H9 (cell line): Measurements from ENCODE around the gene SKAP1. TPM values are rescaled to one million over a fixed set of nuclear protein-coding genes. Genes with fewer than 3 reads are reported as not detected.

ENCODE experiments used
- DNase-seq: peaks from one replicate; pipeline ENCODE4 v3.0.0-alpha.2; 2017
- H2AFZ ChIP-seq: one replicate; pipeline ENCODE4 v1.6.1; 2013; ENCODE audit warnings: mild to moderate bottlenecking, low read length, control low read depth, moderate library complexity
- H2AK5ac ChIP-seq: 2 replicates; pipeline ENCODE4 v1.6.1; 2013; ENCODE audit warnings: low read length, control low read depth, mixed read lengths; ENCODE audit not compliant: insufficient read length
- H2BK120ac ChIP-seq: one replicate; pipeline ENCODE4 v1.6.1; 2013; ENCODE audit warnings: low read depth, mild to moderate bottlenecking, low read length, control low read depth, inconsistent platforms; ENCODE audit not compliant: poor library complexity, severe bottlenecking
- H2BK12ac ChIP-seq: 2 replicates; pipeline ENCODE4 v1.6.1; 2013; ENCODE audit warnings: low read length, control low read depth, mixed read lengths, low read depth; ENCODE audit not compliant: insufficient read length
- H2BK15ac ChIP-seq: 2 replicates; pipeline ENCODE4 v1.6.1; 2013; ENCODE audit warnings: low read depth, low read length, control low read depth
- H2BK20ac ChIP-seq: one replicate; pipeline ENCODE4 v1.6.1; 2013; ENCODE audit warnings: low read depth, mild to moderate bottlenecking, low read length, control low read depth, inconsistent platforms; ENCODE audit not compliant: poor library complexity, severe bottlenecking
- H2BK5ac ChIP-seq: 2 replicates; pipeline ENCODE4 v1.6.1; 2013; ENCODE audit warnings: low read length, control low read depth, mixed read lengths; ENCODE audit not compliant: insufficient read length
- H3K14ac ChIP-seq: 2 replicates; pipeline ENCODE4 v1.6.1; 2013; ENCODE audit warnings: low read length, control low read depth; ENCODE audit not compliant: insufficient read depth
- H3K18ac ChIP-seq: 2 replicates; pipeline ENCODE4 v1.6.1; 2013; ENCODE audit warnings: low read depth, mild to moderate bottlenecking, mixed read lengths, low read length, control low read depth; ENCODE audit not compliant: insufficient read length
- H3K23ac ChIP-seq: 2 replicates; pipeline ENCODE4 v1.6.1; 2013; ENCODE audit warnings: low read length, control low read depth, mixed read lengths, low read depth; ENCODE audit not compliant: insufficient read length
- H3K23me2 ChIP-seq: 2 replicates; pipeline ENCODE4 v1.6.1; 2013; ENCODE audit warnings: low read depth, mild to moderate bottlenecking, mixed read lengths, low read length, control low read depth; ENCODE audit not compliant: insufficient read length, poor library complexity, severe bottlenecking
- H3K27ac ChIP-seq: 2 replicates; pipeline ENCODE4 v1.5.1; 2013; ENCODE audit warnings: low read length, control low read depth, mixed read lengths, low read depth; ENCODE audit not compliant: insufficient read length
- H3K27me3 ChIP-seq: 2 replicates; pipeline ENCODE4 v1.6.1; 2013; ENCODE audit warnings: low read length, control low read depth, inconsistent platforms; ENCODE audit not compliant: insufficient read depth
- H3K4ac ChIP-seq: 2 replicates; pipeline ENCODE4 v1.6.1; 2013; ENCODE audit warnings: low read depth, mild to moderate bottlenecking, control low read depth, inconsistent platforms, low read length, moderate library complexity
- H3K4me1 ChIP-seq: 2 replicates; pipeline ENCODE4 v1.6.1; 2013; ENCODE audit warnings: low read length, control low read depth, inconsistent platforms; ENCODE audit not compliant: insufficient read depth
- H3K4me2 ChIP-seq: 2 replicates; pipeline ENCODE4 v1.6.1; 2013; ENCODE audit warnings: low read length, control low read depth, mixed read lengths; ENCODE audit not compliant: insufficient read length, insufficient read depth
- H3K56ac ChIP-seq: 2 replicates; pipeline ENCODE4 v1.6.1; 2013; ENCODE audit warnings: low read depth, mild to moderate bottlenecking, mixed read lengths, low read length, control low read depth; ENCODE audit not compliant: insufficient read length
- H3K79me1 ChIP-seq: 2 replicates; pipeline ENCODE4 v1.6.1; 2013; ENCODE audit warnings: low read depth, mild to moderate bottlenecking, moderate library complexity, low read length, control low read depth, inconsistent platforms; ENCODE audit not compliant: insufficient read depth, poor library complexity, severe bottlenecking
- H3K79me2 ChIP-seq: 2 replicates; pipeline ENCODE4 v1.6.1; 2013; ENCODE audit warnings: low read length, control low read depth, inconsistent platforms; ENCODE audit not compliant: insufficient read depth
- H3K9ac ChIP-seq: 2 replicates; pipeline ENCODE4 v1.6.1; 2013; ENCODE audit warnings: low read length, control low read depth, mixed read lengths; ENCODE audit not compliant: insufficient read length; ENCODE audit errors: extremely low read depth
- H3K9me3 ChIP-seq: one replicate; pipeline ENCODE4 v1.6.1; 2013; ENCODE audit warnings: low read depth, low read length, inconsistent platforms; ENCODE audit not compliant: control insufficient read depth
- H3T11ph ChIP-seq: one replicate; pipeline ENCODE4 v1.6.1; 2013; ENCODE audit warnings: mild to moderate bottlenecking, low read length, control low read depth, inconsistent platforms
- H4K20me1 ChIP-seq: one replicate; pipeline ENCODE4 v1.6.1; 2013; ENCODE audit not compliant: control insufficient read depth, insufficient read length, insufficient read depth
- H4K5ac ChIP-seq: 2 replicates; pipeline ENCODE4 v1.6.1; 2013; ENCODE audit warnings: low read depth, mild to moderate bottlenecking, mixed read lengths, low read length, control low read depth; ENCODE audit not compliant: insufficient read length
- H4K8ac ChIP-seq: replicated peaks from 2 replicates; pipeline ENCODE4 v1.6.1; 2013; ENCODE audit warnings: low read length, control low read depth, mixed read lengths, low read depth; ENCODE audit not compliant: insufficient read length
- H4K91ac ChIP-seq: 2 replicates; pipeline ENCODE4 v1.6.1; 2013; ENCODE audit warnings: low read depth, mild to moderate bottlenecking, moderate library complexity, mixed read lengths, low read length, control low read depth; ENCODE audit not compliant: insufficient read length
- H3K27ac Mint-ChIP-seq, 3 experiments: 2 replicates in 2 of 3; 3 replicates in 1 of 3; pipeline ENCODE4 v1.8.0; 2020 to 2021; ENCODE audit warnings: mixed read lengths in 3 of 3, mild to moderate bottlenecking in 1 of 3, moderate library complexity in 1 of 3
- H3K27me3 Mint-ChIP-seq: 2 replicates; pipeline ENCODE4 v1.8.0; 2021; ENCODE audit warnings: low read depth, mild to moderate bottlenecking, moderate library complexity, mixed read lengths
- H3K36me3 Mint-ChIP-seq, 3 experiments: 2 replicates in 2 of 3; 3 replicates in 1 of 3; pipeline ENCODE4 v1.8.0; 2020 to 2021; ENCODE audit warnings: low read depth in 3 of 3, mixed read lengths in 3 of 3; ENCODE audit not compliant: insufficient read depth in 1 of 3
- H3K4me1 Mint-ChIP-seq, 2 experiments: 2 replicates each; pipeline ENCODE4 v1.8.0; 2020; ENCODE audit warnings: mixed read lengths in 2 of 2
- H3K4me3 Mint-ChIP-seq, 2 experiments: 2 replicates in 1 of 2; 3 replicates in 1 of 2; pipeline ENCODE4 v1.8.0; 2020 to 2021; ENCODE audit warnings: mild to moderate bottlenecking in 2 of 2, mixed read lengths in 2 of 2, moderate library complexity in 1 of 2
- H3K9me3 Mint-ChIP-seq, 2 experiments: 2 replicates in 1 of 2; 3 replicates in 1 of 2; pipeline ENCODE4 v1.8.0; 2020; ENCODE audit warnings: mild to moderate bottlenecking in 2 of 2, mixed read lengths in 2 of 2, moderate library complexity in 1 of 2
- CTCF ChIP-seq: fragments of 200-600 bp; sonication (generic); conservative IDR thresholded peaks from 3 replicates; pipeline ENCODE4 v1.8.0; 2021; ENCODE audit warnings: antibody characterized with exemption, mild to moderate bottlenecking
- WGBS: extraction: QIAGEN DNeasy Blood & Tissue Kit; methylation state at CpG from one replicate; pipeline ENCODE4 v1.1.7; 2013; ENCODE audit warnings: missing lambda C conversion rate, low lambda C conversion rate, mixed read lengths; ENCODE audit not compliant: insufficient read length; ENCODE audit errors: extremely low coverage; 5-methylcytosine and 5-hydroxymethylcytosine counted together
- total RNA-seq: library from RNA; stranded (reverse); gene quantifications from 2 replicates; pipeline ENCODE4 v1.2.1, GENCODE V29; 2021

The SKAP1 gene
- total RNA-seq, 1 experiment from 2014 or later: not detected

- no peak for TF ChIP-seq CTCF
- no peaks in the 10 kb centered on the region for H3K79me1 ChIP-seq
- no peaks in the 10 kb centered on the region for H3K23me2 ChIP-seq
- no peak overlapping the region for H4K5ac ChIP-seq
- H2BK120ac ChIP-seq: no peak overlapping the region
- H3K27me3 ChIP-seq: peaks cover 5% of the 10 kb centered on the region
- no peak overlapping the region for H3K56ac ChIP-seq
- no peak overlapping the region for H2BK5ac ChIP-seq
- Mint-ChIP-seq H3K36me3 (no peaks in the 10 kb centered on the region; a peak in 1 of 7 replicates), H3K27ac (peak overlapping the region in 2 of 3 experiments; percentile 15 to 37; a peak in 2 of 7 replicates), H3K4me1 (peaks cover 46 to 53% of the 10 kb centered on the region in 2 experiments), H3K27me3 (peaks cover 35% of the 10 kb centered on the region), H3K4me3 (no peak overlapping the region), H3K9me3 (peaks cover 2% of the 10 kb centered on the region in 2 experiments; a peak in 2 of 5 replicates)
- no peak overlapping the region for H2BK12ac ChIP-seq
- H2BK15ac ChIP-seq: no peak overlapping the region
- H4K8ac ChIP-seq: no peak overlapping the region
- H3K9me3 ChIP-seq: no peaks in the 10 kb centered on the region
- WGBS: no CpG with 5 or more reads among the region's 5 CpGs
- no peak overlapping the region for H2AFZ ChIP-seq
- H3K18ac ChIP-seq: no peak overlapping the region
- H4K20me1 ChIP-seq: no peaks in the 10 kb centered on the region
- H2BK20ac ChIP-seq: no peak overlapping the region
- H3K14ac ChIP-seq: no peak overlapping the region
- H3K4me1 ChIP-seq: peaks cover 12% of the 10 kb centered on the region
- H3K27ac ChIP-seq: no peak overlapping the region
- no peak overlapping the region for H3K4ac ChIP-seq
- H3K4me2 ChIP-seq: no peak overlapping the region
- no peak overlapping the region for H2AK5ac ChIP-seq
- no peak for DNase-seq
- no peak overlapping the region for H3K23ac ChIP-seq
- H3T11ph ChIP-seq: no peak overlapping the region
- H3K79me2 ChIP-seq: no peaks in the 10 kb centered on the region
- no peak overlapping the region for H3K9ac ChIP-seq
- no peak overlapping the region for H4K91ac ChIP-seq
Observed at GRCh38 chr17:48162946-48163506, 267.0 kb downstream of the SKAP1 start.
